Testis (tissue), 2 donors: ENCODE results near the gene TMEM200C.
A peak's percentile ranks its signal among the peaks of the same experiment; 100 is the strongest.

Experiments used
- POLR2A ChIP-seq: fragments of 450-650 bp; IDR thresholded peaks from one replicate; pipeline ENCODE4 v1.6.1; 2017; ENCODE audit warnings: antibody characterized with exemption, mild to moderate bottlenecking, moderate library complexity
- TF ChIP-seq, protein P1 (sequence below), 3 experiments: fragments of 450-650 bp in 2 of 3; fragments of 200-600 bp in 1 of 3; sonication (generic) in 1 of 3; IDR thresholded peaks; one replicate each; pipeline ENCODE4 v1.5.1; 2016 to 2019; ENCODE audit warnings: antibody characterized with exemption in 3 of 3, mild to moderate bottlenecking in 2 of 3, moderate library complexity in 1 of 3

DNA sequence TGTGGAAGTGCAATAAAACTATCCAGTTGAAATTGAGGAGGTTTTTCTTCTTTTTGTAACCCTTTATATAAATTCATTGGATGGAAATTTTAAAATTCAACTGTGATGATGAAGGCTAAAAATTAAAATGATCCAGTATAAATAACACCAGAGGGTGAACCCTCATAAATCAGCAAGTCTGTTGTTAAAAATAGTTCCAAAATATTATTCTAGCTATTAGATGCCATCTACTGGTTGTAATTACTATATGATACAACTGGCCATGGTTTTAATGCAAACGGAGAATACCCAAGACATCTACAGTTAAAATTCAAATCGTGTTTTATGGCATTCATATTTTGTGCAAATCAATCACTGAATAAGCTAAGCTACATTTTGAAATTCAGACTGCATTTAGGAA lies 53.8 kb downstream of the TMEM200C start:
- TF ChIP-seq, protein P1, sequence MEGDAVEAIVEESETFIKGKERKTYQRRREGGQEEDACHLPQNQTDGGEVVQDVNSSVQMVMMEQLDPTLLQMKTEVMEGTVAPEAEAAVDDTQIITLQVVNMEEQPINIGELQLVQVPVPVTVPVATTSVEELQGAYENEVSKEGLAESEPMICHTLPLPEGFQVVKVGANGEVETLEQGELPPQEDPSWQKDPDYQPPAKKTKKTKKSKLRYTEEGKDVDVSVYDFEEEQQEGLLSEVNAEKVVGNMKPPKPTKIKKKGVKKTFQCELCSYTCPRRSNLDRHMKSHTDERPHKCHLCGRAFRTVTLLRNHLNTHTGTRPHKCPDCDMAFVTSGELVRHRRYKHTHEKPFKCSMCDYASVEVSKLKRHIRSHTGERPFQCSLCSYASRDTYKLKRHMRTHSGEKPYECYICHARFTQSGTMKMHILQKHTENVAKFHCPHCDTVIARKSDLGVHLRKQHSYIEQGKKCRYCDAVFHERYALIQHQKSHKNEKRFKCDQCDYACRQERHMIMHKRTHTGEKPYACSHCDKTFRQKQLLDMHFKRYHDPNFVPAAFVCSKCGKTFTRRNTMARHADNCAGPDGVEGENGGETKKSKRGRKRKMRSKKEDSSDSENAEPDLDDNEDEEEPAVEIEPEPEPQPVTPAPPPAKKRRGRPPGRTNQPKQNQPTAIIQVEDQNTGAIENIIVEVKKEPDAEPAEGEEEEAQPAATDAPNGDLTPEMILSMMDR (IDR thresholded peaks at IDR 0.05) = peak in 1 of 3 experiments; percentile 7
- TF ChIP-seq POLR2A = no peak
